K562 (cell line): ENCODE data around the gene SERPINA10. TPM values are rescaled to one million over a fixed set of nuclear protein-coding genes. Genes with fewer than 3 reads are reported as not detected.

Experiments used
- ATAC-seq: fragments of 200-7000 bp; cut with Tn5 transposase; 3 replicates; pipeline ENCODE4 v1.9.1; 2020; ENCODE audit warnings: moderate library complexity
- BruUV-seq: library from RNA; stranded (reverse); fragments of 400-500 nt; replicated peaks from 2 replicates; lab custom pipeline; 2021; lab: Mats Ljungman, UMichigan
- CTCF ChIA-PET: fragments of 300-600 bp; formaldehyde crosslinking; extraction: SDS; loops from one replicate; lab custom pipeline; 2021; ENCODE audit warnings: low intra/inter-chr PET ratio; lab: Yijun Ruan, JAX
- POLR2A ChIA-PET: fragments of 300-600, 350-650 bp; sonication (Branson Sonifier 250); formaldehyde crosslinking; extraction: SDS; loops from one replicate; lab custom pipeline; 2021; ENCODE audit warnings: antibody characterized with exemption, inconsistent platforms; lab: Yijun Ruan, JAX
- DNase-seq, 4 experiments: peaks; one replicate each; pipeline versions ENCODE4 v3.0.0 to v3.0.0-alpha.2; 2011 to 2018; ENCODE audit warnings: low spot score in 3 of 4, mixed read lengths in 3 of 4; ENCODE audit errors: extremely low read depth in 1 of 4
- FAIRE-seq: peaks from 2 replicates; lab custom pipeline; 2011; peaks lifted over from hg19 to GRCh38; lab: Jason Lieb, UNC
- H2AFZ ChIP-seq: 2 replicates; pipeline ENCODE4 v1.6.0; 2011; ENCODE audit warnings: low read depth, low read length, control low read depth, inconsistent platforms
- H3K27ac ChIP-seq: fragments of 200-600 bp; 3 replicates; pipeline ENCODE4 v1.8.0; 2011; ENCODE audit warnings: low read depth, mild to moderate bottlenecking, control low read depth, inconsistent platforms, low read length, moderate library complexity, mixed read lengths; ENCODE audit errors: extremely low read depth
- H3K27me3 ChIP-seq, 2 experiments: fragments of 300-600 bp in 1 of 2; 2 replicates in 1 of 2; 3 replicates in 1 of 2; pipeline versions ENCODE4 v1.6.0 to v1.8.0; 2011; ENCODE audit warnings: inconsistent platforms in 2 of 2, low read length in 2 of 2, mild to moderate bottlenecking in 1 of 2, mixed read lengths in 1 of 2, moderate library complexity in 1 of 2; ENCODE audit not compliant: control insufficient read depth in 2 of 2, insufficient read depth in 2 of 2
- H3K36me3 ChIP-seq: fragments of 300-600 bp; 3 replicates; pipeline ENCODE4 v1.8.0; 2011; ENCODE audit warnings: mild to moderate bottlenecking, low read length, inconsistent platforms; ENCODE audit not compliant: control insufficient read depth, insufficient read depth
- H3K4me1 ChIP-seq, 2 experiments: fragments of 200-600 bp in 1 of 2; replicated peaks in 1 of 2; 2 replicates in 1 of 2; 3 replicates in 1 of 2; pipeline versions ENCODE4 v1.5.1 to v1.8.0; 2011; ENCODE audit warnings: inconsistent platforms in 2 of 2, low read length in 2 of 2, mild to moderate bottlenecking in 1 of 2, mixed read lengths in 1 of 2, moderate library complexity in 1 of 2; ENCODE audit not compliant: control insufficient read depth in 2 of 2, insufficient read depth in 2 of 2
- H3K4me2 ChIP-seq: 2 replicates; pipeline ENCODE4 v1.6.1; 2011; ENCODE audit warnings: low read length, control low read depth, inconsistent platforms, mixed read lengths; ENCODE audit not compliant: insufficient read depth
- H3K4me3 ChIP-seq: fragments of 200-600 bp; sonication (generic), shearing (Covaris generic); 2 replicates; pipeline ENCODE4 v1.5.1; 2016; ENCODE audit warnings: control low read depth, inconsistent platforms
- H3K79me2 ChIP-seq: fragments of 200-600 bp; 3 replicates; pipeline ENCODE4 v1.8.0; 2011; ENCODE audit warnings: low read length, inconsistent platforms; ENCODE audit not compliant: control insufficient read depth, insufficient read depth
- H3K9ac ChIP-seq, 2 experiments: 2 replicates each; pipeline versions ENCODE4 v1.6.0 to v1.6.1; 2011; ENCODE audit warnings: low read depth in 2 of 2, low read length in 2 of 2, control low read depth in 1 of 2, inconsistent platforms in 1 of 2, mild to moderate bottlenecking in 1 of 2, mixed read lengths in 1 of 2; ENCODE audit not compliant: insufficient read depth in 1 of 2
- H3K9me1 ChIP-seq: one replicate; pipeline ENCODE4 v1.6.0; 2011; ENCODE audit warnings: inconsistent platforms, mild to moderate bottlenecking, low read length, moderate library complexity; ENCODE audit not compliant: control insufficient read depth, insufficient read depth
- H3K9me3 ChIP-seq: replicated peaks from 2 replicates; pipeline ENCODE4 v1.5.1; 2011; ENCODE audit warnings: low read depth, low read length, inconsistent platforms; ENCODE audit not compliant: control insufficient read depth, insufficient read depth
- H4K20me1 ChIP-seq: replicated peaks from 2 replicates; pipeline ENCODE4 v1.6.1; 2011; ENCODE audit warnings: low read length, inconsistent platforms, mixed read lengths; ENCODE audit not compliant: control insufficient read depth, insufficient read depth
- COPS2 ChIP-seq: fragments of 450-650 bp; conservative IDR thresholded peaks from 2 replicates; pipeline ENCODE4 v1.6.1; 2016; ENCODE audit warnings: mild to moderate bottlenecking, moderate library complexity
- KAT2B ChIP-seq: IDR thresholded peaks from one replicate; pipeline ENCODE4 v1.6.1; 2012; ENCODE audit warnings: low read depth, mild to moderate bottlenecking, control low read depth, inconsistent platforms, low read length, moderate library complexity
- NFE2 ChIP-seq: IDR thresholded peaks from 2 replicates; pipeline ENCODE4 v1.6.1; 2014; ENCODE audit warnings: antibody characterized with exemption, low read depth
- PYGO2 ChIP-seq: fragments of 450-650 bp; IDR thresholded peaks from 2 replicates; pipeline ENCODE4 v1.6.1; 2016; ENCODE audit warnings: mild to moderate bottlenecking, missing genetic modification characterization, moderate library complexity, missing compliant biosample characterization
- TAF9B ChIP-seq: fragments of 450-650 bp; IDR thresholded peaks from 2 replicates; pipeline ENCODE4 v1.6.1; 2018; ENCODE audit warnings: mild to moderate bottlenecking; ENCODE audit not compliant: partially characterized antibody
- ZNF695 ChIP-seq: fragments of 450-650 bp; formaldehyde crosslinking; IDR thresholded peaks from 2 replicates; pipeline ENCODE4 v1.4.0; 2020; ENCODE audit warnings: mild to moderate bottlenecking, moderate library complexity
- WGBS: fragments of 100-300 bp; shearing (Covaris generic); methylation state at CpG from one replicate; pipeline ENCODE4 v1.1.6; 2016; ENCODE audit warnings: low coverage, mixed read lengths; ENCODE audit not compliant: insufficient coverage; ENCODE audit errors: missing lambda C conversion rate; 5-methylcytosine and 5-hydroxymethylcytosine counted together
- in situ Hi-C: fragments of 300-500 bp; cut with MboI; formaldehyde crosslinking; loops from 4 replicates; pipeline ENCODE4 v1.15.0; 2018; ENCODE audit warnings: inconsistent platforms, mixed read lengths
- intact Hi-C: fragments of 100-400 bp; cut with micrococcal nuclease; formaldehyde crosslinking; loops from 2 replicates; pipeline ENCODE4 v1.14.2; 2022
- polyA plus RNA-seq, 8 experiments: library from polyadenylated mRNA; depleted of rRNA in 4 of 8; stranded (reverse) in 5 of 8; unstranded in 3 of 8; fragments of >200 nt; fragmentation: Nextera tagmentation in 2 of 8; fragmentation: Illumina TruSeq in 1 of 8; extraction: Ambion mirVana in 2 of 8; extraction: Trizol in 1 of 8; gene quantifications; 2 replicates each; pipeline versions ENCODE4 v1.2.1 to v1.2.3, GENCODE V29; 2011 to 2014; ENCODE audit warnings: inconsistent platforms in 1 of 8, missing spikeins in 1 of 8
- total RNA-seq, 7 experiments: library from RNA; depleted of rRNA in 6 of 7; stranded (reverse); fragments of >200 nt in 6 of 7; fragmentation: Illumina TruSeq in 2 of 7; extraction: Trizol in 2 of 7; gene quantifications; 2 replicates each; pipeline versions ENCODE4 v1.2.1 to v1.2.3, GENCODE V29; 2011 to 2021; ENCODE audit warnings: low replicate concordance in 1 of 7
- TF ChIP-seq, protein P1 (sequence below): sonication (generic); formaldehyde crosslinking; IDR thresholded peaks from 2 replicates; pipeline ENCODE4 v1.8.0; 2022; ENCODE audit warnings: missing genetic modification reagents, mild to moderate bottlenecking, borderline replicate concordance
- TF ChIP-seq, protein P2 (sequence below): fragments of 250-450 bp; sonication (Bioruptor Pico); IDR thresholded peaks from 2 replicates; pipeline ENCODE4 v1.8.0; 2021; ENCODE audit warnings: mild to moderate bottlenecking, moderate library complexity

SERPINA10 gene
- total and polyA plus RNA-seq, 9 of the 15 experiments (the other 6 are each of a cell fraction or from before 2014, with no cell fraction given), result not detected

GRCh38 chr14:94313991-94314655, 21.1 kb upstream of the SERPINA10 start:
- 1% methylated on average over 7 of the region's 8 CpGs for WGBS

More at GRCh38 chr14:94313991-94314655, 21.1 kb upstream of the SERPINA10 start:
- ATAC-seq (no peak), FAIRE-seq (no peak), DNase-seq (no peak)
- Histone ChIP-seq H3K36me3 (no peaks in the 10 kb centered on the region), H3K79me2 (no peaks in the 10 kb centered on the region), H3K9ac (no peak overlapping the region), H3K9me3 (no peaks in the 10 kb centered on the region), H4K20me1 (no peaks in the 10 kb centered on the region), H3K27me3 (no peaks in the 10 kb centered on the region), H3K4me1 (no peaks in the 10 kb centered on the region), H3K27ac (no peak overlapping the region), H3K4me3 (no peak overlapping the region), H2AFZ (no peak overlapping the region), H3K9me1 (no peaks in the 10 kb centered on the region), H3K4me2 (no peak overlapping the region)
- CTCF ChIA-PET, result no interaction called here
- in situ Hi-C loops, result no loop called here
- no TSS peak for BruUV-seq
- intact Hi-C loops, result no loop called here
- TF ChIP-seq PYGO2 (tag), result no peak
- TF ChIP-seq, protein P1, sequence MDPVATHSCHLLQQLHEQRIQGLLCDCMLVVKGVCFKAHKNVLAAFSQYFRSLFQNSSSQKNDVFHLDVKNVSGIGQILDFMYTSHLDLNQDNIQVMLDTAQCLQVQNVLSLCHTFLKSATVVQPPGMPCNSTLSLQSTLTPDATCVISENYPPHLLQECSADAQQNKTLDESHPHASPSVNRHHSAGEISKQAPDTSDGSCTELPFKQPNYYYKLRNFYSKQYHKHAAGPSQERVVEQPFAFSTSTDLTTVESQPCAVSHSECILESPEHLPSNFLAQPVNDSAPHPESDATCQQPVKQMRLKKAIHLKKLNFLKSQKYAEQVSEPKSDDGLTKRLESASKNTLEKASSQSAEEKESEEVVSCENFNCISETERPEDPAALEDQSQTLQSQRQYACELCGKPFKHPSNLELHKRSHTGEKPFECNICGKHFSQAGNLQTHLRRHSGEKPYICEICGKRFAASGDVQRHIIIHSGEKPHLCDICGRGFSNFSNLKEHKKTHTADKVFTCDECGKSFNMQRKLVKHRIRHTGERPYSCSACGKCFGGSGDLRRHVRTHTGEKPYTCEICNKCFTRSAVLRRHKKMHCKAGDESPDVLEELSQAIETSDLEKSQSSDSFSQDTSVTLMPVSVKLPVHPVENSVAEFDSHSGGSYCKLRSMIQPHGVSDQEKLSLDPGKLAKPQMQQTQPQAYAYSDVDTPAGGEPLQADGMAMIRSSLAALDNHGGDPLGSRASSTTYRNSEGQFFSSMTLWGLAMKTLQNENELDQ (CRISPR knock-in tag), result no peak
- TF ChIP-seq, protein P2, sequence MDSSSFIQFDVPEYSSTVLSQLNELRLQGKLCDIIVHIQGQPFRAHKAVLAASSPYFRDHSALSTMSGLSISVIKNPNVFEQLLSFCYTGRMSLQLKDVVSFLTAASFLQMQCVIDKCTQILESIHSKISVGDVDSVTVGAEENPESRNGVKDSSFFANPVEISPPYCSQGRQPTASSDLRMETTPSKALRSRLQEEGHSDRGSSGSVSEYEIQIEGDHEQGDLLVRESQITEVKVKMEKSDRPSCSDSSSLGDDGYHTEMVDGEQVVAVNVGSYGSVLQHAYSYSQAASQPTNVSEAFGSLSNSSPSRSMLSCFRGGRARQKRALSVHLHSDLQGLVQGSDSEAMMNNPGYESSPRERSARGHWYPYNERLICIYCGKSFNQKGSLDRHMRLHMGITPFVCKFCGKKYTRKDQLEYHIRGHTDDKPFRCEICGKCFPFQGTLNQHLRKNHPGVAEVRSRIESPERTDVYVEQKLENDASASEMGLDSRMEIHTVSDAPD, result no peak
- no peak for TF ChIP-seq COPS2
- no peak for TF ChIP-seq KAT2B
- no peak for TF ChIP-seq TAF9B
- no peak for TF ChIP-seq NFE2
- no peak for TF ChIP-seq ZNF695 (CRISPR knock-in tag)
- POLR2A ChIA-PET, result no interaction called here
